Posterior cingulate gyrus (tissue), 11 donors: ENCODE data around the gene TMEM150C.

Source experiments
- DNase-seq, 10 donors: peaks; one replicate each; pipeline versions ENCODE4 v3.0.0 to v3.0.0-alpha.2; 2020 to 2021; ENCODE audit warnings: mixed read lengths in 3 of 10
- intact Hi-C: fragments of 100-400 bp; cut with DNase I; formaldehyde crosslinking; loops from one replicate; pipeline ENCODE4 v1.15.1; 2023

The TMEM150C gene

DNA sequence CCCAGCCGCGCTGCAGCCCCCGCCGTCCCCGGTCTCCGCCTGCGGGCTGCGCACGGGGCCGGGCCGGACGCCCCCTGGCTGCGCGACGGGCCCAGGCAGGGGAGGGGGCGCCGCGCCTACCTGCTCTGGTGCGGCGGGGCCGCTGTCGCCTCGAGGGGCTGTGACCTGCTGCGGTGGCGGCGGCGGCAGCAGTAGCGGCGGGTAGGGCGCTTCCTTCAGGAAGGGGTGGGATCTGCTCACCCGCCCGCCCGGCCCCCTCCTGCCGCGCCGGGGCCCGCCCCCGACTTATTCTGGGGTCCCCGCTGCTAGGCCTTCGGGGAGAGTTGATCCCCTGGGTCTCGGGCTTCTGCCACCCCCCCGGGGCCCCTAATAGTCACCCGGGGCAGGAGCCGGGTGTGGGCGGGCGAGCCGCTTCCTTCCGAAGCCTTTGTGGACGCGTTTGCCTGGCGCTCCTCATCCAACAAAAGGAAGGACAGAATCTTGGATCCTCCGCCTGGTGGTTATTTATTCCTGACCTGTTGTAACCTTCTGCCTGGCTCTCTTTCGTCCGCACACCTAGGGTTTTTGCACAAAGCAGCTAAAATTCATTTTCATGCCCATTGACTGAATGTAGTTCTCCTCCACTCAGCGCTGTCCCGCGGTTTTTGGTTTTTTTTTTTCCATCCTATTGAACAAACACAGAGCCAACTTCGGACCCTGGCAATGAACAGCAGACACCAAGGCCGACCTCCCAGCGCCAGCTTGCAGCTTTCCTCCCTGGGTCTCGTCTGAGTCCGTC lies at the start of gene TMEM150C:
Gene TMEM150C (minus strand): TSS at position 203 of the 778 bp plus-strand sequence. CDS start 57,331 bp downstream, outside the sequence.
- peak in 8 of 10 donors; percentile 29 to 86 (median 44) for DNase-seq
- intact Hi-C loops = loop anchor here (5.0 to 10.0 kb wide), 2 partner anchors 45 to 123 kb away; no protein-coding TSS in a partner anchor

DNA sequence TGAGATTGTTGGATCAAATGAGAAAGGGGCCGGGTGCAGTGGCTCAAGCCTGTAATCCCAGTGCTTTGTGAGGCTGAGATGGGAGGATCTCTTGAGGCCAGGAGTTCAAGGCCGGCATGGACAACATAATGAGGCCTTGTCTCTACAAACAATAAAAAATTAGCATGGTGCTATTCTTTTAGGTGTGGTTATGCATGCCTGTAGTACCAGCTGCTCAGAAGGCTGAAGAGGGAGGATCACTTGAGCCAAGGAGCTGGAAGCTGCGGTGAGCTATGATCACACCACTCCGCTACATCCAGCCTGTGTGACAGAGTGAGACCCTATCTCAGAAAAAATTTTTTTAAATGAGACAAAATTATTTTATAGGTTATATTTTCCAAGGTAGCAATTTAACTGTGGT lies 49.7 kb upstream of the TMEM150C start:
- no peak for DNase-seq
- intact Hi-C loops = no loop called here

DNA sequence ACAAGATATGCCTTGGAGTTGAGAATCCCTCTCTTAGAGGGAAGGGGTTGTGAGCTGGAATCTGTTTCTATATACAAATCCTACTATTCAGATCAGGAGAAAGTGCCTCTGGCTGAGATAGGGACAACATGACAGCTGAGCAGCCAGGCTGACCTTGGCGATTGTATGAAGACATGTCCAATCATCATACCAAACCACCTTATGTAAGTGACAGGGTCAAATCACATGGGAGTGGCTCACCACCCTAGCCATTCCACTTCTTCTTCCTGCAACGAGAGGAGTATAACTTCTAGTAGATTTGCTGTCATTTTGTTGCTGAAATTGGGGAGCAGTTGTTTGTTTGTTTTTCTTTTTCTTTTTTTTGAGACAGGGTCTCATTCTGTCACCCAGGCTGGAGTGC lies 48.3 kb upstream of the TMEM150C start:
- intact Hi-C loops = no loop called here
- DNase-seq = no peak

DNA sequence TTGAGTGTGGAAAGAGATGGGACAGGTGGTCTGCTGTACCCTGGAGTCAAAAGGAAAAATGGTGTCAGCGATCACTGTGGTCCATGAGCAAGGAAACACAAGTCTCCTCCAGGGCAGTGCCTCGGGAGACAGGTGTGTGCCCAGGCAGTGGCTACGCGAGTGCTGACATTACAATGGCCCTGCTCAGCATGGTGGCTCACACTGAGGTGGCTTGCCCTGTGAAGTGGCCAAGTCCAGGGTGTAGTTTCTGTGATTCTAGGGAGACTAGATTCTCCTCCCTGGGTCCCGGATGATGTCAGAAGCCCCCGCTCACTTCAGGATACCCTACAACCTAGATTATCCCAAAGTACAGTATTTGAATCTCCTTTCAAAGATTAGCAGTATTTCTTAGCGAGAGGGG lies 44.8 kb upstream of the TMEM150C start:
- intact Hi-C loops = no loop called here
- no peak for DNase-seq

DNA sequence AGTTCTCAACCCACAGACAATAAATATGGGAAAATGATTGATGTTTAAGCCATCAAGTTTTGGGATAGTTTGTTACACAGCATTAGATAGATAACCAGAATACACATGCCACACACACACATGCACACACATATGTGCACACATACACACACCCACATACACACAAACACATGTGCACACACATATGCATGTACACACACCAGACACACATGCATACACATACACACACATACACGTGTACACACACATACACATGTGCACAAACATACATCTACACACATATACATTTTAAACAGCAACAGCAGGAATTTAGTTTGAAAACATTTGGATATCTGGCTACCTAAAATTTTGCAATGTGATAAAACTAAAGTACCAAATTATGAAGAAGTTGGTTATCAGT lies 42.7 kb upstream of the TMEM150C start:
- intact Hi-C loops = no loop called here
- no peak for DNase-seq

DNA sequence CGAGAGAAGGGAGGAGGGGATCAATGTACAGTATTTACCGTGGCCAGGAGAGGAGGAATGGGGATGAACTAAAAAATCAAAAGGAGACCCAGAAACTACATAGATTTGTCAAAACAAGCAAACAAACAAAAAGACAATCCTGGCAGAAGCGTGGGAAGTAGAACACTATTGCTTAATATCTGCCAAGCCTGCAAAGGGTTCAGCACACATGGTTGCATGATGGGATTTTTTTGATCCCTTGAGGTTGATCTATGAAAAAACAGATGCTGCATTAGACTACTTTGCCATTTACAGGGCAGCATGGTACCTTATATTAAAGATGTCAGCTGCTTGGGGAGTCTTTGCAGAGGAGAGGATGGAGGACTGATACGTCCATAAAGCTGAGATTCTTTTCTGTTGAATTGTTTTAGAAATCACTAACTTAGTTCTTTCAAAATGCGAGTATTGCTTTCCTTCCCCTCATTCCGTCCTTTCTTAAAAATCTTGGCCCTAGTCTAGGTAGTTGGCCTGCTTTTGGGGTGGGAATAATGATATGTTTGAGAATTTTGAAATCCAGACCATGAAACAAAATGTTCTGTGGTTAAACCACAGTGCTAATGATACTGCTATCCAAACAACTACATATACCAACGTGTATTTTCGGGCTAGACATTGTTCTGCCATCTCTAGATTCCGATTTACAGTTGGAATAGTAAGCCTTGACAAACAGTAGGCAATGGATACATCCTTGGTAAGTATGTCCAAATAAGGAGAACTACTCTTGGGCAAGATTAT lies 39.6 kb upstream of the TMEM150C start:
- intact Hi-C loops = no loop called here
- no peak for DNase-seq

DNA sequence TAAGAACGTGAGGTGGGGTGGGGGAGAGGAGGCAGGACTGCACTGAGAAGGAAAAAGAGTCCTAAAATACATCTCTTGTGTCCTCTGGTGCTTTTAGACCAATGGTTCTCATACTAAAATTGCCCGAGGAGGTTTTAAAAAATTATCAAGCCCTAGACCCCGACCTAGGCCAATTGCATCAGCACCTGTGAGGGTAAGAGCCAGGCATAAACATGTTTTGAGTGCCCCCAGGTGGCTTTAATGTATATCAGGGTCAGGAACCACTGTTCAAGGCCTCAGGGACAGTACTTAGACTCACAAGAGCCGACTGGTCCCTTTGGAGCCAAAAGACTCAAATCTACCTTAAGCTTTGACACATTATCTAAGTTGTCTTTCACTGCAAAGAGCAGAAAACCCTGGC lies 37.5 kb upstream of the TMEM150C start:
- intact Hi-C loops = no loop called here
- DNase-seq = no peak

DNA sequence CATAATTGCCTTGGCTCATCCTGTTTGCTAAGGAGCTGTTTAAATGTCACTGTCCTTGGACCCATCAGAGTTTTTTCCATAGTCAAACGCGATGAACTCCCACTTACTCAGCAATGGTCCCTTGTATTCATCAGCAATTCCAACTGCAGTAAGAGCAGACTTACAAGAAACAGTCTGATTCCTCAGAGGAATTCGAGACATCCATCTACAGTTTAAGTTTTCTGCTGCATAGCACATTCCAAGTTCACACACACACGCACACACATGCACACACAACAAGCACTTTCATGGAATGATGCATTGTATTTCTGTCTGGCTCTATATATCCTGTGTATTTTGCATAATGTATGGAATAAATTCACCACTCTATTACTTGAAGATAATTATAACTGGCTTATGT lies 32.7 kb upstream of the TMEM150C start:
- DNase-seq = no peak
- intact Hi-C loops = no loop called here

DNA sequence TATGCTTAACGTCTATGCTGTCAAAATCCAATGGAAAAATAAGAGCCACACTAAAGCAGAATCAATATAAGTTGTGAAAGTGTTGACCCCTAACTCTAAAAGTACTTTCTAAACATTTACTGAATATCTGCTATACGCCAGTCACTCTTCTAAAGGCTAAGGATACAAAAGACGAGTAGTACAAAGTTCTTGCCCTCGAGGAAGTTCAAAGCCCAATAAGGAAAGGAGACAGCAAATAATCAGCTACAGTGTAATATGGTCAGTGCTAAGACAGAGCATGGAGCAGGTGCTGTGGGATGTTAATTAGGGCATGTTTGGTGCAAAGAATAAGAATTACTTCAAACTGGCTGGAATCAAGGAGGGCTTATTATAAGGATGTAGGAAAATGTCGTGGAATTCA lies 31.6 kb upstream of the TMEM150C start:
- no peak for DNase-seq
- intact Hi-C loops = no loop called here

DNA sequence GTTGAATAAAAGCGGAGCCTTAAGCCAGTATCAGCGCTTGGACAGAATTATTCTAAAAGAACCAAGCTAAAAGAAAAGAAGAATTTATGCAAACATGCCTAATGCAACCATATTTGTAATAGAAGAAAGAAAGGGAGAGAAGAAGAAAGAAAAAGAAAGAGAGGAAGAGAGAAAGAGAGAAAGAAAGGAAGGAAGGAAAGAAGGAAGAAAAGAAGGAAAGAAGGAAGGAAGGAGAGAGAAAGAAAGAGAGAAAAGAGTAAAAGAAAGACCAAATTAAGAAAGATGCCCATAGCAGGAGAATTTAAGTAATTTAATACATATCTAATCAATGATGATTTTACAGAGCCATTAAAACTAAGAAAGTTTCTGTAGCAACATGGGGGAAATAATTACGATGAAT lies 30.9 kb upstream of the TMEM150C start:
- intact Hi-C loops = no loop called here
- DNase-seq = no peak

DNA sequence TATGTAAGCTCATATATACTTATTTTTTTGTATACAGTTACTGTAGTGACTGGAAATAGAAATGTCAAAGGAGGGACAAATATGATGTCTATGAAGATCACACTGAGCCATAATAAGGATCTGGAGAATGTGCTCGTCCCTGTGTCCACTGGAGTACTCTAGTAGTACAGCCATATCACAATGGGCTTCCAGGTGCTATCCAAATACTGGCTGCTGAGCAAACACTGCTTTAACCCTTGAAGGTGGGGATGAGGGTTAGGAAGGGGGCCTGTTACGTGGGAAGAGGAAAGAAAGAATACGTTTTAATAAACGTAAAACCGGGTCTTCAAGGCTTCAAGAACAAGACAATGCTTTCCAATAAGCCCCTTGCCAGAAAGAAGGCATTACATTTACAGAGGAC lies 29.8 kb upstream of the TMEM150C start:
- DNase-seq = no peak

DNA sequence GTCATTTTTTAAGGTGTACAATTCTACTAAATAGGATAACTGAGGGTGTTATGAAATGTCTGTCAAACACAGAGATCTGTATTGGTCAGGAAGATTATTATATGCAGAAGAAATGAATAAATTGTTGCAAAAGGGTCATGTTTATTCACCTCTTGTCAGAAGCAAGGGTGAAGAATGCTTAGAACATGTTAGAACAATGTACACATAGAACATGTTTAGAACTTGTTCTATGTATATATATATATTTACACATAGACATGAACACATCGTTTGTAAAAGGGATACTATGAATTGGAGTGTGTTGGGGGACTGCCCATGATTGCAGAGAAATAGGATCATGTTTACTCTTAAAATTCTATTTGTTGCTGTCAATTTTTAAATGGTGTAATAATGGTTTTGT lies 28.0 kb upstream of the TMEM150C start:
- intact Hi-C loops = no loop called here
- DNase-seq = no peak

More for the DNA sequence above, 29.8 kb upstream of the TMEM150C start:
- intact Hi-C loops = no loop called here

DNA sequence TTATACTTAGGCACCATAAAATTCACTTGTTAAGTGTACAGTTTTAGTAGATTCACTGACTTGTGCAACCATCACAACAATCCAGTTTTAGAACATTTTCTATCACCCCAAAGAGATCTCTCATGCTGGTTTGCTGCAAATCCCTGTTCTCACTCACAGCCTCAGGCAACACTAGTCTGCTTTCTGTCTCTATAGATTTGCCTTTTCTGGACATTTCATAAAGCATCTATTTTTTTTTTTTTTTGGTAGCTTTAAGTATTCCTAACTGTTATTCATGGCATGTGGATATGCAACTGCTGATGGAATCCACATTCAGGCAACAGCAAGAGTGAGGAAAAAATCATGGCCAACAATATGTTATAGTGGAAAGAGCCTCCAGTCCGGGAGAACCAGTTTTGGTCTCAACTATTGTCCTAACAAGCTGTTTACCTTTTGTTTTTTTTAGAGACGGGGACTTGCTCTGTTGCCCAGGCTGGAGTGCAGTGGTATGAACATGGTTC lies 27.0 kb upstream of the TMEM150C start:
- DNase-seq = no peak
- intact Hi-C loops = no loop called here

DNA sequence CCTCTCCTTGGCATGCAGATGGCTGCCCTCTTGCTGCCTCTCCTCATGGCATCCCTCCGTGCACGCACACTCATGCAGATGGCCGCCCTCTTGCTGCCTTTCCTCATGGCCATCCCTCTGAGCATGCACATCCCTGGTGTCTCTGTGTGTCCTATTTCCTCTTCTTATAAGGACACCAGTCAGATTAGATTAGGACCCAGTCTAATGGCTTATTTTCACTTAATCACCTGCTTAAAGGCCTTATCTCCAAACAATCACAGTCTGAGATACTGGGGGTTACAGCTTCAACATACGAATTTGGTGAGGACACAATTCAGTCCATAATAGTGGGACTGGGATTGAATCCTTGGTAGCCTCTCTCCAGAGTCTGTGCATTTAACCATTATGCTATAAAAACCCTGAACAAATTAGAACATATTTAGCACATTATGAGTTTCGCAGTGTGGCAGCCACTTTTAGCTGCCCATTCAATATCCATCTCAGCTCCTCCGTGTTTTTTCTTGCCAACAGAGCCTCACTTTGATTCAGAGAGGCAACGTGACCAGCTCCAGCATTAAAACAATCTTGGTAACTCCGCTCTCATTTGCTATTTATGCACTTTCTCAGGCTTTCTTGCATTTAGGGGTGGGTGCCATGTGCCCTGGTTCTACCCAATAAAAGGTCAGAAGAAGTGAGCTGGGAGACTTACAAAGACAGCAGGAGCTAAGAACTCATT lies 26.2 kb upstream of the TMEM150C start:
- intact Hi-C loops = no loop called here
- DNase-seq = no peak

DNA sequence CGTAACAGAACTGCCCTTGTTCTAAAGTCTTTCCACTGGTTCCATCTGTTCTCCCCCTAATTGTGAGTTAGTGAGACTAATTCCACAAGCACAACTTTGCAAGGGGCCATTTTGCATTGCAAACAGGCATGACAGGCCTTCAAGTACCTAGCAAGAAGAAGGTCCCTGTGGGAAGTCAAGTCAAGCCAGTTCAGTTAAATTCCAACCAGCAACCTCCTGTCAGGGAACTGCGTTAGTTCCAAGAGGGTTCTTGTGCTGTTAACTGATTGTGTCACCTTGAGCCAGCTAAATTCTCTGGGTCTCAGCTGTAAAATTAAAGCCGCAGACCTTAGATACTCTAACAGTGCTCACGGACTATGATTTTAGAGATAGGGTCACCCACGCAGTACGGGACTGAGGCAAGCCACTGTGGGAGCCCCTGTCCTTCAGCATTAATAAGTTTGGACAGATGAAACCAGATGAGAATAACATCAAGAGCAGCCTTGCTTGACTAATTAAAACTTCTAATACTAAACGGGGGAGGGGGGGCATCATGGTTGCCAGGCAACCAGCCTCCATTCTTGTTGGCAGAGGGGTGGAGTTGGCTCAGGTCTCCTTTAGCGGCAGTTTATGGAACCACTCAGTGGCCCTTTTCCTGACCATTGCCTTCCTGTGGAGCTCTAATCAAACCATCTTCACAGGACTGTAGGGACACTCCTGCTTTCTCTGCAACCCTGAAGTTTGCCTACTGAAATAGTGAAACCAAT lies 24.1 kb upstream of the TMEM150C start:
- DNase-seq = no peak
- intact Hi-C loops = no loop called here

DNA sequence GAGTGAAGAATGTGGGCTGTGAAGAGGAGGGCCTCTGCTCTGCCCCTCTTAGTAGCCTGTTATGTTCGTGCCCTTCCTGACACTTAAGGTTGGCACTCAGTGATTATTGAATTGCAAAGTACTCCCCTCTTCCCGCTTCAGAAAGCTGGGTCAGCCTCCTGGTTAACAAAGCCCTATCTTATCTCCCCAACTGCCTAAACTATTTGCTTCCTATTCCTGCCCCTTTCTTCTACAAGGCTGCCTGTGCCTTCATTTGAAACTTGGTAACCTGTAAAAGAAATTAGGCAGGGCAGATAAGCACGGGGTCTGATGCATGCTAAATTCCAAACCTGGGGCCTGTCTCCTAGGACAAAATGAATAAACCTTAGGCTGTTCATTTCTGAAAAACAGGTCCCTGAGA lies 23.1 kb upstream of the TMEM150C start:
- intact Hi-C loops = no loop called here
- no peak for DNase-seq

DNA sequence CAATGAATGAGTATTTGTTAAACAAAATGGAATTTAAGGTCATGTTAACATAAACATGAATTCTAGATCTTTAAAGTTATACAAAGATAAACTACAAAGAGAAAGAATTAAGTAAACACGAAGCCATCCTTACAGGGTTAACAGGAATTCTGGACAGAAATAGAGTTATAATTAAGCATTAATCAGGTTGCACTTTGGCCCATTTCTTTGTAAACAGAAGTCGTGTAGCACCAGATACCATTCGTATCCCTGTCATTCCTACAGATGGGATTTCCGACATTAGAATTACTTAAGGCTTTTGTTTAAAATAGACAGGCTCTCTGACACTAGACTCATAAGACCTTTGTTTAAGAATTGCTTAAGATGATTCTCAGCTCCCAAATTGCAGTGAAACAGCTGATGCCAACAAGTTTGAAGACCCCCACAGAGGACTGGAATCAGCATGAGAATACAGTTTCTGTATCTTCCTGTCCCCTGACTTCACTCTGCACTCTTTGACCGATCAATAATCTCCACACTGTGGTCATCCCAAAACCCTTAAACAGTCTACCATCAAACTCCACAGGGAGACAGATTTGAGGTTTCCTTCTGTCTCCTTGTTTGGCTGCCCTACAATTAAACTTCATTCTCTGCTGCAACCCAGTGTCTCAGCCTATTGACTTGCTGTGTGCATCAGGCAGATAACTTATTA lies 22.3 kb upstream of the TMEM150C start:
- intact Hi-C loops = no loop called here
- DNase-seq = no peak

DNA sequence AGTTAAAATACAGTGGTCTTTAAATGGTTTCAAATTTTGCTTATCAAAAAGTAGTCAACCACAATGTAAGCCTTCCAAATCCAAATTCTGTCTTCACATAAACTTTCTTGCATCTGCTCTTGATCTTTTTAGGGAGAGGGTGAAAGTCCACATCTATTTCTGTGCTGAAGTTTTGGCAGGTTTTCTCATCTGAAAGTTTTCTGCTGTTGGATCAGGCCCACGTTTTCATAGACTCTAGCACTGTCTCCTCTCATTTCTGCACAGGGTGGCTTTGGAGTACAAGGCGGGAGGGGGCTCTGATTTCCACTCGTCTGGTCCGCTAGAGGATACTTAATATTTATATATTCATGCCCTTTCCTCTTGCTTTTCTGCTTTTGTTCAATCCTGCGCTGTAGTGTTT lies 18.1 kb upstream of the TMEM150C start:
- no peak for DNase-seq
- intact Hi-C loops = no loop called here

DNA sequence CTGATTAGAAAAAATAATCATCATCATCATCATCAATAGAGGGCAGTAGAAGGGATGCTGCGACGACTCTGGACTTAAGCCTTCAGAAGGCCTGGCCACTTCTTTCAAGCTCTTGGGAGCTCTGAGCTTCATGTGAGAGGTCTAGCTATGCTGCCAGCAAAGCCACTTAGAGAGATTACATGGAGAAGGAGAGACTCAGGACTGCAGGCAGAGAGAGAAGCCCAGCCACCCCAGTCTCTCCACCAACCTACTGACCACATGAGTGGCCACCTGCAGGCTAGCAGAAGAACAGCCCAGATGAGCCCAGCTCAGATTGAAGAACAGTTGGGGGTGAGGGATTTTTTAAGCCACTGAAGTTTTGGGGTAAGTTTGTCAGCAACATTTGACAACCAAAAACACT lies 17.1 kb upstream of the TMEM150C start:
- no peak for DNase-seq
- intact Hi-C loops = no loop called here

DNA sequence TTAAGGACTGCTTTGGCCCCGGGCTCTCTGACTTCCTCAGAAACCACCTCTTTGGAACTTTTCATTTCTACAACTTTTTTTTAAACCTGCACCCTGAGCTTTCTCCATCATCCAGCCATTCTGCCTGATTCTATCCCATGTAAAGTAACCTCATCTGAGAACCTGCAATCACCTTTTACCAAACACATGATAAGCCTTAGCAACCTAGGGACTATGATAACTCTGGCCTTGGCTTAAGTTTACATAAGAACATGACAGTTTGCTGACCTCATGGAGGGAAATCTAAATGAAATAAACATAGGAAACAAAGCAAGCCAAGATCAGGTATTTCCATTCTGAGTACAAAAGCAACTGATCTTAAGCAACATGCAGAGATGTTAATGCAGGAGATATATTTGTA lies 15.7 kb upstream of the TMEM150C start:
- intact Hi-C loops = no loop called here
- no peak for DNase-seq
